A549 (cell line): ENCODE results near the gene SLC6A3. TPM values are rescaled to one million over a fixed set of nuclear protein-coding genes. Genes with fewer than 3 reads are reported as not detected.

Experiments used
- ATAC-seq, 2 experiments: fragments of 200-7000 bp in 1 of 2; fragments of >200 bp in 1 of 2; cut with Nextera tagmentation in 1 of 2; cut with Tn5 transposase in 1 of 2; 3 replicates each; pipeline versions ENCODE4 v1.8.0 to v1.9.1; 2018 to 2020; ENCODE audit warnings: mild to moderate bottlenecking in 1 of 2, moderate library complexity in 1 of 2
- CTCF ChIA-PET: fragments of 300-600 bp; sonication (Branson Sonifier 250); formaldehyde crosslinking; extraction: SDS; loops from one replicate; lab custom pipeline; 2021; ENCODE audit warnings: antibody characterized with exemption, inconsistent platforms; lab: Yijun Ruan, JAX
- POLR2A ChIA-PET: fragments of 350-600 bp; formaldehyde crosslinking; extraction: SDS; loops from one replicate; lab custom pipeline; 2021; ENCODE audit warnings: antibody characterized with exemption, inconsistent platforms; lab: Yijun Ruan, JAX
- DNase-seq, 2 experiments: peaks; one replicate each; pipeline versions ENCODE4 v3.0.0 to v3.0.0-alpha.2; 2011 to 2016; ENCODE audit warnings: low read depth in 1 of 2, low spot score in 1 of 2
- FAIRE-seq: peaks from 2 replicates; lab custom pipeline; 2011; peaks lifted over from hg19 to GRCh38; lab: Jason Lieb, UNC
- H3K27ac ChIP-seq, 2 experiments: fragments of >200 bp; sonication (Bioruptor Twin); formaldehyde crosslinking; 3 replicates each; pipeline ENCODE4 v1.5.1; 2016 to 2017
- H3K4me1 ChIP-seq: fragments of >200 bp; sonication (Bioruptor Twin); formaldehyde crosslinking; 3 replicates; pipeline ENCODE4 v1.6.1; 2016
- H3K4me2 ChIP-seq: fragments of >200 bp; sonication (Bioruptor Twin); formaldehyde crosslinking; 3 replicates; pipeline ENCODE4 v1.6.1; 2016
- H3K4me3 ChIP-seq: fragments of >200 bp; sonication (Bioruptor Twin); formaldehyde crosslinking; 3 replicates; pipeline ENCODE4 v1.5.1; 2016
- H3K9me3 ChIP-seq: fragments of >200 bp; sonication (Bioruptor Twin); formaldehyde crosslinking; 3 replicates; pipeline ENCODE4 v1.6.1; 2016
- BCL3 ChIP-seq: fragments of >200 bp; sonication (Bioruptor Twin); formaldehyde crosslinking; IDR thresholded peaks from 3 replicates; pipeline ENCODE4 v1.6.1; 2016
- BHLHE40 ChIP-seq: IDR thresholded peaks from 2 replicates; pipeline ENCODE4 v1.6.1; 2012; ENCODE audit warnings: low read depth, low read length, inconsistent platforms
- CEBPB ChIP-seq, 2 experiments: fragments of >200 bp in 1 of 2; sonication (Bioruptor Twin) in 1 of 2; formaldehyde crosslinking in 1 of 2; IDR thresholded peaks; 2 replicates each; pipeline ENCODE4 v1.6.1; 2012 to 2016
- ELK1 ChIP-seq: fragments of 150-350 bp; IDR thresholded peaks from 2 replicates; pipeline ENCODE4 v1.6.1; 2014; ENCODE audit warnings: low read depth, mild to moderate bottlenecking, low read length
- EP300 ChIP-seq, 2 experiments: fragments of >200 bp; sonication (Bioruptor Twin); formaldehyde crosslinking; IDR thresholded peaks; 2 replicates in 1 of 2; 3 replicates in 1 of 2; pipeline ENCODE4 v1.6.1; 2016 to 2017
- ESRRA ChIP-seq: fragments of 150-350 bp; IDR thresholded peaks from 2 replicates; pipeline ENCODE4 v1.6.1; 2014; ENCODE audit warnings: mild to moderate bottlenecking, low read length, borderline replicate concordance
- FOXS1 ChIP-seq: fragments of 250-450 bp; sonication (Bioruptor Pico); IDR thresholded peaks from 2 replicates; pipeline ENCODE4 v1.5.0; 2020; ENCODE audit warnings: mild to moderate bottlenecking, moderate library complexity
- HOXA7 ChIP-seq: fragments of 250-450 bp; sonication (Bioruptor Pico); IDR thresholded peaks from 2 replicates; pipeline ENCODE4 v1.5.0; 2020; ENCODE audit warnings: mild to moderate bottlenecking, moderate library complexity
- JUNB ChIP-seq: fragments of >200 bp; sonication (Bioruptor Twin); formaldehyde crosslinking; IDR thresholded peaks from 2 replicates; pipeline ENCODE4 v1.6.1; 2016
- KDM5A ChIP-seq: fragments of 200-600 bp; sonication (generic); IDR thresholded peaks from 2 replicates; pipeline ENCODE4 v1.6.1; 2016; ENCODE audit warnings: antibody characterized with exemption, mild to moderate bottlenecking
- MAZ ChIP-seq: fragments of 150-350 bp; IDR thresholded peaks from 2 replicates; pipeline ENCODE4 v1.6.1; 2014; ENCODE audit warnings: antibody characterized with exemption, low read depth, low read length, borderline replicate concordance
- NFE2L2 ChIP-seq: fragments of 150-350 bp; conservative IDR thresholded peaks from 2 replicates; pipeline ENCODE4 v1.6.1; 2014; ENCODE audit warnings: low read length
- NR3C1 ChIP-seq: fragments of >200 bp; sonication (Bioruptor Twin); formaldehyde crosslinking; IDR thresholded peaks from 3 replicates; pipeline ENCODE4 v1.6.1; 2017
- POLR2AphosphoS2 ChIP-seq: conservative IDR thresholded peaks from 2 replicates; pipeline ENCODE4 v1.6.1; 2012; ENCODE audit warnings: low read length, improper control_type of control experiment, inconsistent platforms
- TP53 ChIP-seq: fragments of 250-450 bp; sonication (Bioruptor Pico); IDR thresholded peaks from 2 replicates; pipeline ENCODE4 v1.5.0; 2021; ENCODE audit warnings: mild to moderate bottlenecking, moderate library complexity
- ZSCAN20 ChIP-seq: fragments of 250-450 bp; sonication (Bioruptor Pico); IDR thresholded peaks from 2 replicates; pipeline ENCODE4 v1.8.0; 2022; ENCODE audit warnings: mild to moderate bottlenecking, moderate library complexity
- WGBS: methylation state at CpG from one replicate; pipeline ENCODE4 v1.1.6; 2017; ENCODE audit errors: missing lambda C conversion rate; 5-methylcytosine and 5-hydroxymethylcytosine counted together
- polyA plus RNA-seq, 4 experiments: library from polyadenylated mRNA; depleted of rRNA in 3 of 4; stranded (reverse); fragments of >200 nt; fragmentation: RNase III in 1 of 4; extraction: RNeasy Plus Mini Kit Qiagen cat#74134 plus additional on column Dnase treatment in 1 of 4; gene quantifications; 2 replicates in 3 of 4; 3 replicates in 1 of 4; pipeline ENCODE4 v1.2.3, GENCODE V29; 2011 to 2017
- TF ChIP-seq, protein P1 (sequence below): fragments of 200-600 bp; sonication (generic); IDR thresholded peaks from 2 replicates; pipeline ENCODE4 v1.6.1; 2016; ENCODE audit warnings: antibody characterized with exemption, mild to moderate bottlenecking, moderate library complexity
- TF ChIP-seq, protein P2 (sequence below): fragments of 250-450 bp; sonication (Bioruptor Pico); IDR thresholded peaks from 2 replicates; pipeline ENCODE4 v1.5.0; 2020; ENCODE audit warnings: low read depth, mild to moderate bottlenecking, moderate library complexity
- TF ChIP-seq, protein P3 (sequence below): fragments of >200 bp; sonication (Bioruptor Twin); formaldehyde crosslinking; IDR thresholded peaks from 3 replicates; pipeline ENCODE4 v1.5.1; 2016

SLC6A3 gene
- polyA plus RNA-seq, 2 of the 4 experiments (the other 2 are of a cell fraction), result 0.05 to 0.06 TPM

- Histone ChIP-seq H3K4me3 (no peak overlapping the region), H3K4me1 (peaks cover 21% of the 10 kb centered on the region), H3K4me2 (no peak overlapping the region), H3K9me3 (no peaks in the 10 kb centered on the region), H3K27ac (no peak overlapping the region)
- ChIA-PET CTCF (no interaction called here), POLR2A (no interaction called here)
- no peak for ATAC-seq
- 92% methylated on average over 23 of the region's 24 CpGs for WGBS
- FAIRE-seq, result no peak
- no peak for DNase-seq
- TF ChIP-seq EP300 (IDR thresholded peaks at IDR 0.05) (no peak), ELK1 (no peak), KDM5A (no peak), MAZ (no peak), TP53 (CRISPR knock-in tag) (no peak), CEBPB (IDR thresholded peaks at IDR 0.05) (no peak), FOXS1 (CRISPR knock-in tag) (no peak), JUNB (no peak), POLR2AphosphoS2 (no peak), BCL3 (no peak)
- TF ChIP-seq, protein P1, sequence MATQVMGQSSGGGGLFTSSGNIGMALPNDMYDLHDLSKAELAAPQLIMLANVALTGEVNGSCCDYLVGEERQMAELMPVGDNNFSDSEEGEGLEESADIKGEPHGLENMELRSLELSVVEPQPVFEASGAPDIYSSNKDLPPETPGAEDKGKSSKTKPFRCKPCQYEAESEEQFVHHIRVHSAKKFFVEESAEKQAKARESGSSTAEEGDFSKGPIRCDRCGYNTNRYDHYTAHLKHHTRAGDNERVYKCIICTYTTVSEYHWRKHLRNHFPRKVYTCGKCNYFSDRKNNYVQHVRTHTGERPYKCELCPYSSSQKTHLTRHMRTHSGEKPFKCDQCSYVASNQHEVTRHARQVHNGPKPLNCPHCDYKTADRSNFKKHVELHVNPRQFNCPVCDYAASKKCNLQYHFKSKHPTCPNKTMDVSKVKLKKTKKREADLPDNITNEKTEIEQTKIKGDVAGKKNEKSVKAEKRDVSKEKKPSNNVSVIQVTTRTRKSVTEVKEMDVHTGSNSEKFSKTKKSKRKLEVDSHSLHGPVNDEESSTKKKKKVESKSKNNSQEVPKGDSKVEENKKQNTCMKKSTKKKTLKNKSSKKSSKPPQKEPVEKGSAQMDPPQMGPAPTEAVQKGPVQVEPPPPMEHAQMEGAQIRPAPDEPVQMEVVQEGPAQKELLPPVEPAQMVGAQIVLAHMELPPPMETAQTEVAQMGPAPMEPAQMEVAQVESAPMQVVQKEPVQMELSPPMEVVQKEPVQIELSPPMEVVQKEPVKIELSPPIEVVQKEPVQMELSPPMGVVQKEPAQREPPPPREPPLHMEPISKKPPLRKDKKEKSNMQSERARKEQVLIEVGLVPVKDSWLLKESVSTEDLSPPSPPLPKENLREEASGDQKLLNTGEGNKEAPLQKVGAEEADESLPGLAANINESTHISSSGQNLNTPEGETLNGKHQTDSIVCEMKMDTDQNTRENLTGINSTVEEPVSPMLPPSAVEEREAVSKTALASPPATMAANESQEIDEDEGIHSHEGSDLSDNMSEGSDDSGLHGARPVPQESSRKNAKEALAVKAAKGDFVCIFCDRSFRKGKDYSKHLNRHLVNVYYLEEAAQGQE, result no peak
- TF ChIP-seq, protein P2, sequence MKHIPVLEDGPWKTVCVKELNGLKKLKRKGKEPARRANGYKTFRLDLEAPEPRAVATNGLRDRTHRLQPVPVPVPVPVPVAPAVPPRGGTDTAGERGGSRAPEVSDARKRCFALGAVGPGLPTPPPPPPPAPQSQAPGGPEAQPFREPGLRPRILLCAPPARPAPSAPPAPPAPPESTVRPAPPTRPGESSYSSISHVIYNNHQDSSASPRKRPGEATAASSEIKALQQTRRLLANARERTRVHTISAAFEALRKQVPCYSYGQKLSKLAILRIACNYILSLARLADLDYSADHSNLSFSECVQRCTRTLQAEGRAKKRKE, result no peak
Measured at GRCh38 chr5:1474866-1475543, 29.8 kb upstream of the SLC6A3 start.

DNA sequence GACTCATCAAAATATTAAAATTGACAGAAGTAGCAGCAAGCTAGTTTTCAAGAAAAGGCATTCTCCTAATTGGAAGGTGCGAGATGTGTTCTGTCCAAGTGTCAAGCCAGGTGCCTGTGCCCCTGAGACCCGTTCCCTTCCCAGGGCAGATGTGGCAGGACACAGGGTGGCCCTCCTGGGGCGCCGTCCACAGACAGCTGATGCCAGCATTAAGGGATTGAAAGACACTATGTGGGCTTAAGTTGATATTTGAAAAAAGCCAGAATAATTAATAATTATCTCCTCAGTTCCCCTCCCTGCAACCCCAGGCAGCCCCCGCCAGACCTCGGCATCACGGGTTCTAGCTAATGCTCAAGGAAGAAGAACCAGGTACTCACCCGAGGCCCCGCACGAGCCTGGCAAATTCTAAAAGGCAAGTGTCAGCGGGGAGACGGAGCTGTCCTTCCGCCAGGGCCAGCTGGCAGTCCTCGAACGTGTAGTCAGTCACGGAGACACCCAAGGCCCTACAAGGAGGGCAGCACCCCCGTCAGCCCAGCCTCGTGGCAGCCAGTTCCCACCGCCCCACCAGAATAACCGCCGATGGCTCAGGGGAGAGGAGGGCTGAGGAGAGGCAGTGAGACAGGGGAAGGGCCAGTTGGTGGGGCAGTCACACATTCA lies 29.1 kb upstream of the SLC6A3 start:
- FAIRE-seq, result no peak
- 93% methylated on average over 18 of the region's 21 CpGs for WGBS
- ChIA-PET POLR2A (no interaction called here), CTCF (interaction anchor here (1.2 kb wide), 2 partner anchors 94 to 171 kb away, joined by 3 to 7 read pairs; no protein-coding TSS in a partner anchor)
- Histone ChIP-seq H3K4me3 (no peak overlapping the region), H3K4me1 (peaks cover 17% of the 10 kb centered on the region), H3K27ac (no peak overlapping the region), H3K9me3 (no peaks in the 10 kb centered on the region), H3K4me2 (no peak overlapping the region)
- no peak for ATAC-seq
- DNase-seq, result no peak
- no peak for TF ChIP-seq NR3C1
- TF ChIP-seq FOXS1 (CRISPR knock-in tag), result no peak
- no peak for TF ChIP-seq ZSCAN20 (CRISPR knock-in tag)
- no peak for TF ChIP-seq BHLHE40
- no peak for TF ChIP-seq POLR2AphosphoS2
- no peak for TF ChIP-seq ESRRA
- no peak for TF ChIP-seq HOXA7 (CRISPR knock-in tag)
- no peak for TF ChIP-seq NFE2L2
- TF ChIP-seq, protein P3, sequence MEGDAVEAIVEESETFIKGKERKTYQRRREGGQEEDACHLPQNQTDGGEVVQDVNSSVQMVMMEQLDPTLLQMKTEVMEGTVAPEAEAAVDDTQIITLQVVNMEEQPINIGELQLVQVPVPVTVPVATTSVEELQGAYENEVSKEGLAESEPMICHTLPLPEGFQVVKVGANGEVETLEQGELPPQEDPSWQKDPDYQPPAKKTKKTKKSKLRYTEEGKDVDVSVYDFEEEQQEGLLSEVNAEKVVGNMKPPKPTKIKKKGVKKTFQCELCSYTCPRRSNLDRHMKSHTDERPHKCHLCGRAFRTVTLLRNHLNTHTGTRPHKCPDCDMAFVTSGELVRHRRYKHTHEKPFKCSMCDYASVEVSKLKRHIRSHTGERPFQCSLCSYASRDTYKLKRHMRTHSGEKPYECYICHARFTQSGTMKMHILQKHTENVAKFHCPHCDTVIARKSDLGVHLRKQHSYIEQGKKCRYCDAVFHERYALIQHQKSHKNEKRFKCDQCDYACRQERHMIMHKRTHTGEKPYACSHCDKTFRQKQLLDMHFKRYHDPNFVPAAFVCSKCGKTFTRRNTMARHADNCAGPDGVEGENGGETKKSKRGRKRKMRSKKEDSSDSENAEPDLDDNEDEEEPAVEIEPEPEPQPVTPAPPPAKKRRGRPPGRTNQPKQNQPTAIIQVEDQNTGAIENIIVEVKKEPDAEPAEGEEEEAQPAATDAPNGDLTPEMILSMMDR, result no peak
